Glomerular endothelial cell (primary cell): Measurements from ENCODE around the gene CES3. TPM values are rescaled to one million over a fixed set of nuclear protein-coding genes. Genes with fewer than 3 reads are reported as not detected.
"Not testable (repeated sequence)": the region's sequence is repeated elsewhere in the genome, so short reads cannot be mapped to it uniquely, and the experiment has no call there.

Source experiments
- DNase-seq: peaks from one replicate; pipeline ENCODE4 v3.0.0-alpha.2; 2011; ENCODE audit warnings: low read depth, low spot score; ENCODE audit errors: extremely low read depth
- total RNA-seq: library from RNA; depleted of rRNA; stranded (reverse); fragments of >200 nt; gene quantifications from 2 replicates; pipeline ENCODE4 v1.2.3, GENCODE V29; 2015

Gene CES3
- total RNA-seq, 1 donor from 2014 or later = 0.06 TPM

DNA sequence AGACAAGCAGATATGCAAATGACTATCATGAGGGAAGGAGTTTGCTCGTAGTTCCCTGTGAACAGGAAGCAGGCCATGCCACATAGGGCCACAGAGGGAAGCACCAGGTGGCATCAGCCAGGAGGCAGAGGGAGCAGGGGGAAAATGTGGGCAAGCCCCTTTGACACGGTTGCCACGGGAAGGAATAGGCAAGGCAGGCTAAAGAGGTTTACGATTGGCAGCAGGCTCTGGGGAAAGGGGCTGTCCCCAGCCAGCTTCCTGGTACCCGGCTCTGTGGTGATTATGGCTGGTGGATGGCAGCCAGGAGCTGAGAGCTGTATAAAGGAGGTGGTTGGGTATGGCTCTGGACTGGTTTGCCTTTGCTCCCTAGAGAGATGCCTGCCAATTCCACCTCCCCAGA is 848 bp downstream of the CES3 start:
- no peak for DNase-seq

- DNase-seq = no peak
Observed at GRCh38 chr16:66964049-66964448, 3.0 kb downstream of the CES3 start.

GRCh38 chr16:66968847-66969246 is 7.8 kb downstream of the CES3 start:
- no peak for DNase-seq

- DNase-seq = no peak
Observed at GRCh38 chr16:66970775-66971720, 10.0 kb downstream of the CES3 start.

DNA sequence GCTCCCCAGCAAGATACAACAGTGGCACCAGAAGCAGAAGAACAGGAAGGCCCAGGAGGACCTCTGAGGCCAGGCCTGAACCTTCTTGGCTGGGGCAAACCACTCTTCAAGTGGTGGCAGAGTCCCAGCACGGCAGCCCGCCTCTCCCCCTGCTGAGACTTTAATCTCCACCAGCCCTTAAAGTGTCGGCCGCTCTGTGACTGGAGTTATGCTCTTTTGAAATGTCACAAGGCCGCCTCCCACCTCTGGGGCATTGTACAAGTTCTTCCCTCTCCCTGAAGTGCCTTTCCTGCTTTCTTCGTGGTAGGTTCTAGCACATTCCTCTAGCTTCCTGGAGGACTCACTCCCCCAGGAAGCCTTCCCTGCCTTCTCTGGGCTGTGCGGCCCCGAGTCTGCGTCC is 11.9 kb downstream of the CES3 start:
- DNase-seq = no peak

GRCh38 chr16:66973716-66974115 is 12.7 kb downstream of the CES3 start:
- no peak for DNase-seq

DNA sequence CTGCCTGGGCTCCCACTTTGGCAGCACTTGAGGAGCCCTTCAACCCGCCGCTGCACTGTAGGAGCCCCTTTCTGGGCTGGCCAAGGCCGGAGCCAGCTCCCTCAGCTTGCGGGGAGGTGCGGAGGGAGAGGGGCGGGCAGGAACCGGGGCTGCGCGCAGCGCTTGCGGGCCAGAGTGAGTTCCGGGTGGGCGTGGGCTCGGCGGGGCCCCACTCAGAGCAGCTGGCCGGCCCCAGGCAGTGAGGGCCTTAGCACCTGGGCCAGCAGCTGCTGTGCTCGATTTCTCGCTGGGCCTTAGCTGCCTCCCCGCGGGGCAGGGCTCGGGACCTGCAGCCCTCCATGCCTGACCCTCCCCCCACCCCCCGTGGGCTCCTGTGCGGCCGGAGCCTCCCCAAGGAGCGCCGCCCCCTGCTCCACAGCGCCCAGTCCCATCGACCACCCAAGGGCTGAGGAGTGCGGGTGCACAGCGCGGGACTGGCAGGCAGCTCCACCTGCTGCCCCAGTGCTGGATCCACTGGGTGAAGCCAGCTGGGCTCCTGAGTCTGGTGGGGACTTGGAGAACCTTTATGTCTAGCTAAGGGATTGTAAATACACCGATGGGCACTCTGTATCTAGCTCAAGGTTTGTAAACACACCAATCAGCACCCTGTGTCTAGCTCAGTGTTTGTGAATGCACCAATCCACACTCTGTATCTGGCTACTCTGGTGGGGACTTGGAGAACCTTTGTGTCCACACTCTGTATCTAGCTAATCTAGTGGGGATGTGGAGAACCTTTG is 13.3 kb downstream of the CES3 start:
- DNase-seq = not testable (repeated sequence)

DNA sequence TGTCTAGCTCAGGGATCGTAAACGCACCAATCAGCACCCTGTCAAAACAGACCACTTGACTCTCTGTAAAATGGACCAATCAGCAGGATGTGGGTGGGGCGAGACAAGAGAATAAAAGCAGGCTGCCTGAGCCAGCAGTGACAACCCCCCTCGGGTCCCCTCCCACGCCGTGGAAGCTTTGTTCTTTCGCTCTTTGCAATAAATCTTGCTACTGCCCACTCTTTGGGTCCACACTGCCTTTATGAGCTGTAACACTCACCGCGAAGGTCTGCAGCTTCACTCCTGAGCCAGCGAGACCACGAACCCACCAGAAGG is 13.8 kb downstream of the CES3 start:
- DNase-seq = not testable (repeated sequence)

- DNase-seq = no peak
Observed at GRCh38 chr16:66975302-66975893, 14.3 kb downstream of the CES3 start.

GRCh38 chr16:66976746-66977145 is 15.7 kb downstream of the CES3 start:
- DNase-seq = no peak

GRCh38 chr16:66977341-66978113 is 16.5 kb downstream of the CES3 start:
- DNase-seq = peak; percentile 29

GRCh38 chr16:66979011-66979717 is 18.1 kb downstream of the CES3 start:
- no peak for DNase-seq

DNA sequence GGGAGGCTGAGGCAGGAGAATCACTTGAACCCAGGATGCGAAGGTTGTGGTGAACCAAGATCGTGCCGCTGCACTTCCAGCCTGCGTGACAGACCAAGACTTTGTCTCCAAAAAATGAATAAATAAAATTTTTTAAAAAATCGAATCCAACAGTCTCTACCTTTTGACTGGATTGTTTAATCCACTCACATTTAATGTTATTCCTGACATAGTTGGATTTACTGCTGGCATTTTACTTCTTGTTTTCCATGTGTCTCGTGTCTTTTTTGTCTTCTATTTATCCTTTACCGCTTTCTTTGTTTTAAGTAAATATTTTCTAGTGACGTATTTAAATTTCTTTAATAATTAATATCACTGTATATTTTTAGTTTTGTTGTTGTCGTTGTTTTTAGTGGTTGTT is 22.0 kb downstream of the CES3 start:
- no peak for DNase-seq

- DNase-seq = no peak
Observed at GRCh38 chr16:66984892-66985311, 23.8 kb downstream of the CES3 start.

DNA sequence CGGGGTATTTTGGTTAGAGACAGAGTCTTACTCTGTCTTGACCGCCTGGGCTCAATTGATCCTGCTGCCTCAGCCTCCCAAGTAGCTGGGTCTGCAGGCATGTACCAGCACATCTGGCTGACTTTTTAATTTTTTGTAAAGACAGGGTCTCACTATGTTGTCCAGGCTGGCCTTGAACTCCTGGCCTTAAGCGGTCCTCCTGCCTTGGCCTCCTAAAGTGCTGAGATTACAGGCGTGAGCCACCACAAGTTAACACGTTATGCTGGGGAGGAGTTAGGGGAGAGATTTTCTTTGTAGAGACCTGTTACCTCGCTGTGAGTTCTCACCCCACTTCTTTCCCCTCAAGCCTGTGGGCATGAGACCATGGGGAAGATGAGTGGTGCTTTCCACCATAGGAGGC is 25.5 kb downstream of the CES3 start:
- no peak for DNase-seq

DNA sequence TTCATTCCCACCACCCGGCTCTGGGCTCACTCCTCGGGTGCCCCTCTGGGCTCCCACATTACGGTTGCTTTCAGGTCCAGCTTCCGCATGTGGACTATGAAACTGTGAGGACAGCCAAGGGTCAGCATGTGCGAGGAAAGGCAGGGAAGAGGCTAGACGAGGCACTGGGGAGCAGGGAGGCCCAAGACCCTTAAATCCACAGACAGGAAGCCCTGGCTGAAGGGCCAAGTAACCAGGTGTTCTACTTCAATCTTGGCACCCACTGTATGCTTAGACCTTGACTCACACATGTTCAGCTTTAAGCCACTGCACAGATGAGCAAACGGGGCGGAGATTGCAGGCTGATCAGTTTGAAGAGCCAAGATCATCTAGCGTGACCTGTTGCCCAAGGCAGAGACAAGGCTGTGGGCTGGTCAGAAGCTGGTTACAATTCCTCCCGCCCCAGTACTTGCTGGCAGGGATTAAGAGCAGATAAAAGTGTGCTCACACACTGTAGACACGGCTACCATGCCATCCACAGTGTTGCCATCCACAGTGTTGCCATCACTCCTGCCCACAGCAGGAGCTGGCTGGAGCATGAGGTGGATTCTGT is 27.2 kb downstream of the CES3 start, which contains the start of gene CES4A:
CES4A (plus strand) TSS at position 393 of the 592 bp plus-strand sequence; CDS start at position 577, 184 bp downstream.
- no peak for DNase-seq

DNA sequence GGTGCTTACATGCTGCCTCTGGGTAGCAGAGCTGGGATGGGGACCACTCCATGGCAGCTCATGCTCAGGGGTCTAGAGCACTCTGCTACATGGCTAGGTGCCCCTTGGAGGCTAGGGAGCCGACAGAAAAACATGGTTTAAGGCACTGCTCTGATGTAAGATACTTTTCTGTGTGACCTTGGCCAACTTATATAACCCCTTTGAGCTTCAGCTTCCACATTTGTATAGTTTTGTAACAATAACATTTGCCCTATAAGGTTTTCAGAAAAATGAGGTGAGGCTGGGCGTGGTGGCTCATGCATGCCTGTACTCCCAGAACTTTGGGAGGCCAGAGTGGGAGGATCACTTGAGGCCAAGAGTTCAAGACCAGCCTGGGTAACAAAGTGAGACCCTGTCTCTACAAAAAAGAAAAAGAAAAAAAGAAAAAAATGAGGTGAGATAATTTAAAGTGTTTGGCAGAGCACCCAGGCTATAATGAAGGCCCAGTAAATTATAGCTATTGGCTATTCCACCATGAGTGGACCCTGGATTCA is 30.5 kb downstream of the CES3 start:
- DNase-seq = no peak

GRCh38 chr16:66993558-66993957 is 32.5 kb downstream of the CES3 start:
- DNase-seq = not testable (repeated sequence)

DNA sequence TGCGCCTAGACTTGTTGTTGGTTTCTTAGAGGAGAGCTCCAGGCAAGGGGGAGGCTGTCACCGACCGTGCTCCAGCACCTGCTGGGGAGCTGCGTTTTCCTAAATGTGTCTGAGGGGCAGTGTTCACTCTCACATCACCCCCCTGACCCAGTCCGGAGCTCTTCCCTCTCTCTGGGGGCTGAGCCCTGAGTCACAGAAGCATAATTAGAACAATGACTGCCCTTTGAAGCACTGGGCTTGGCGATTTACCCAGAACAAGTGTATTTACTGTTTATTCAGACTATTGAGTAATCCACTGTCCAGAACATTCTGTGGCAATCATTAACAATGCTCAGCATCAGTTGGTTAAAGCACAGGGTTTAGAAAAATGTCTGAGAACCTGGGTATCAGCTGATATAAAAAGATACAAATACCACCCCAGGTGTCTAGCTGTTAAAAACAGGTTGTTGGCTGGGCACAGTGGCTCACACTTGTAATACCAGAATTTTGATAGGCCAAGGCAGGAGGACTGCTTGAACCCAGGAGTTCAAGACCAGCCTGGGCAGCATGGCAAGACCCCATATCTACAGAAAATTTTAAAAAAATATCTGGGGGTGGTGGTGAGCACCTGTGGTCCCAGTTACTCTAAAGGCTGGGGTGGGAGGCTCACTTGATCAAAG is 35.4 kb downstream of the CES3 start:
- no peak for DNase-seq
